ENCODE results near the gene HOXB4. TPM values are rescaled to one million over a fixed set of nuclear protein-coding genes. Genes with fewer than 3 reads are reported as not detected.

Gene HOXB4
- total RNA-seq, 1 experiment from 2014 or later, result 2.0 TPM

GRCh38 chr17:48556229-48556575, 21.9 kb downstream of the HOXB4 start:
- Histone ChIP-seq H3K4me3 (no peak overlapping the region), H3F3A (ENCODE audit: insufficient read depth, low read depth) (no peaks in the 10 kb centered on the region), H3K4me2 (no peak overlapping the region), H3K9me2 (ENCODE audit: insufficient read depth) (no peaks in the 10 kb centered on the region), H3K27ac (no peak overlapping the region), H3K79me2 (ENCODE audit: low read depth) (no peaks in the 10 kb centered on the region), H3K4me1 (replicated peaks; ENCODE audit: insufficient read depth) (no peaks in the 10 kb centered on the region), H3K27me3 (ENCODE audit: insufficient read depth, low read depth) (no peaks in the 10 kb centered on the region), H4K20me1 (ENCODE audit: insufficient read depth) (no peaks in the 10 kb centered on the region), H2AFZ (no peak overlapping the region), H3K36me3 (ENCODE audit: low read depth) (no peaks in the 10 kb centered on the region), H3K9me3 (ENCODE audit: insufficient read depth, low read depth) (no peaks in the 10 kb centered on the region)
- no peak for DNase-seq
- CTCF ChIA-PET, result interaction anchor here (0.7 kb wide), 1 partner anchor 429 kb away, joined by 5 read pairs; no protein-coding TSS in a partner anchor
- intact Hi-C loops (cut with micrococcal nuclease; ENCODE audit: unreplicated experiment), result no loop called here
- POLR2A ChIA-PET (ENCODE audit: unreplicated experiment), result no interaction called here
- BruUV-seq (replicated peaks), result no TSS peak
- TF ChIP-seq CTCF (conservative IDR thresholded peaks at IDR 0.05), result no peak
- TF ChIP-seq EZH2 (IDR thresholded peaks at IDR 0.05; ENCODE audit: low read depth), result no peak

DNA sequence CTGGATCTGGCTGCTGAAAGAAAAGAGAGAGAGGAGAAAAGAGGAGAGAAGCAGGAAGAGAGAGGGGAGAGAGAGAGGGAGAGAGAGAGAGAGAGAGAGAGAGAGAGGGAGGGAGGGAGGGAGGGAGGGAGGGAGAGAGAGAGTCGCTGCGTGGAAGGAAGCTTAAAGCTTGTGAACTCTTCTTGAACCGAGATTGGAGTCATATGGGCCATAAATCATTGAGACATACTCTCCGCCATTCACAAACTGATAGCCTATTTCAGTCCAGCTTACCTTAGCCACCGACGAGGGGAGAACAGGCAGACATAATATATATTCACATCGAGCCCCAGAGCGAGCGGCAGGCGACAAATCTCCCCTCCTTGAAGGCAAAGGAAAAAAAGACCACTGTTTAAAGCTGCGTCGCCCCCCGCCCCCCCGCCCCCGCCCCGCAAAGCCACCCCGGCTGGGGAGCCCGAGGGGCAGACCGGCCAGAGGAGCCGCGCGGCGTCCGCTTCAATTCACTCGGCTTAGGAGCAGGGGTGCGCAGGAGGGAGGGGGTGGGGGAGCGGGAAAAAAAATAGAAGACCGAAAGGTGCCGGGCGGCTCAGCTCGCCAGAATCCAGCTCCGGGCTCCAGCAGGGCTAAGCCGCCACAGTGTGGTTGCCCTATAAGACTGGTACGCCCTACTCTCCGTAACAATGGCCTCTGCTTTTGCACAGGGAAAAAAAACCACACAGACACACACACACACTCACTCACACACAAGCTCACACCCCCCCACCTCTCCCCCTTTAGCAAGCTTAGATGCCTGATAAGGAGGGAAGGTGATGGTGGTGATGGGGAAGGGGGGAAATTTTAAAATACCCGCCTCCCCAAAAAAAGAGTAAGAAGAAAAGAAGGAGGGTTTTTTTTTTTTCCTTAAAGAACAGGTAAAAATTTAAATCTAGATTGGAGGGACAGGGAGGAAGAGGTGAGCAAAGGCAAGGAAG, 22.6 kb downstream of the HOXB4 start:
- Histone ChIP-seq H3K27ac (0 out of 2 replicates have a peak overlapping the region, but pooled peaks have one; percentile 34), H3K79me2 (ENCODE audit: low read depth) (no peaks in the 10 kb centered on the region), H3K4me3 (peak overlapping the region; percentile 42; the same call in 1 of the 2 replicates), H2AFZ (peak overlapping the region; percentile 75; the same call in 1 of the 2 replicates), H3F3A (ENCODE audit: insufficient read depth, low read depth) (no peaks in the 10 kb centered on the region), H3K36me3 (ENCODE audit: low read depth) (no peaks in the 10 kb centered on the region), H3K27me3 (ENCODE audit: insufficient read depth, low read depth) (no peaks in the 10 kb centered on the region), H4K20me1 (ENCODE audit: insufficient read depth) (no peaks in the 10 kb centered on the region), H3K4me2 (peak overlapping the region; percentile 67), H3K9me3 (ENCODE audit: insufficient read depth, low read depth) (no peaks in the 10 kb centered on the region), H3K4me1 (replicated peaks; ENCODE audit: insufficient read depth) (no peaks in the 10 kb centered on the region), H3K9me2 (ENCODE audit: insufficient read depth) (no peaks in the 10 kb centered on the region)
- CTCF ChIA-PET, result interaction anchor here (0.5 to 0.7 kb wide), 2 partner anchors 429 to 694 kb away, joined by 4 to 5 read pairs; no protein-coding TSS in a partner anchor
- intact Hi-C loops (cut with micrococcal nuclease; ENCODE audit: unreplicated experiment), result no loop called here
- DNase-seq, result peak in 1 of 2 experiments; percentile 49
- TF ChIP-seq EZH2 (IDR thresholded peaks at IDR 0.05; ENCODE audit: low read depth) (no peak), CTCF (conservative IDR thresholded peaks at IDR 0.05) (peak; percentile 29; the same call in 1 of the 2 replicates)
- POLR2A ChIA-PET (ENCODE audit: unreplicated experiment), result interaction anchor here (0.6 kb wide), 1 partner anchor 50 kb away, joined by 3 read pairs; no protein-coding TSS in a partner anchor
- no TSS peak for BruUV-seq (replicated peaks)

GRCh38 chr17:48554412-48555257, 23.5 kb downstream of the HOXB4 start:
- BruUV-seq (replicated peaks), result TSS peak; percentile 25
- Histone ChIP-seq H3K9me3 (ENCODE audit: insufficient read depth, low read depth) (no peaks in the 10 kb centered on the region), H3K79me2 (ENCODE audit: low read depth) (no peaks in the 10 kb centered on the region), H3K4me2 (peak overlapping the region; percentile 67), H4K20me1 (ENCODE audit: insufficient read depth) (no peaks in the 10 kb centered on the region), H3K36me3 (ENCODE audit: low read depth) (no peaks in the 10 kb centered on the region), H3K4me1 (replicated peaks; ENCODE audit: insufficient read depth) (no peaks in the 10 kb centered on the region), H3K27me3 (ENCODE audit: insufficient read depth, low read depth) (no peaks in the 10 kb centered on the region), H3K27ac (peak overlapping the region; percentile 34; the same call in 1 of the 2 replicates), H3F3A (ENCODE audit: insufficient read depth, low read depth) (no peaks in the 10 kb centered on the region), H3K4me3 (peak overlapping the region; percentile 42; the same call in 1 of the 2 replicates), H3K9me2 (ENCODE audit: insufficient read depth) (no peaks in the 10 kb centered on the region), H2AFZ (peak overlapping the region; percentile 75)
- DNase-seq, result peak in 1 of 2 experiments; percentile 2
- intact Hi-C loops (cut with micrococcal nuclease; ENCODE audit: unreplicated experiment), result no loop called here
- ChIA-PET CTCF (no interaction called here), POLR2A (ENCODE audit: unreplicated experiment) (no interaction called here)
- TF ChIP-seq CTCF (conservative IDR thresholded peaks at IDR 0.05) (no peak), EZH2 (IDR thresholded peaks at IDR 0.05; ENCODE audit: low read depth) (no peak)

Measured in PC-9 (cell line).